Left ventricle myocardium inferior (tissue), 1 donor: ENCODE data around the gene KCNK2. TPM values are rescaled to one million over a fixed set of nuclear protein-coding genes. Genes with fewer than 3 reads are reported as not detected.
"Not testable (repeated sequence)": the region's sequence is repeated elsewhere in the genome, so short reads cannot be mapped to it uniquely, and the experiment has no call there.

Experiments
- DNase-seq: peaks from one replicate; pipeline ENCODE4 v3.0.0-alpha.2; 2020
- H3K27ac ChIP-seq: fragments of 200-600 bp; replicated peaks from 2 replicates; pipeline ENCODE4 v1.8.0; 2021
- H3K27me3 ChIP-seq: fragments of 200-600 bp; 2 replicates; pipeline ENCODE4 v1.8.0; 2021; ENCODE audit warnings: low read depth
- H3K36me3 ChIP-seq: fragments of 200-600 bp; 2 replicates; pipeline ENCODE4 v1.8.0; 2021
- H3K4me1 ChIP-seq: fragments of 200-600 bp; 2 replicates; pipeline ENCODE4 v1.8.0; 2021
- H3K4me3 ChIP-seq: fragments of 200-600 bp; 2 replicates; pipeline ENCODE4 v1.8.0; 2021; ENCODE audit warnings: mild to moderate bottlenecking, moderate library complexity
- H3K9me3 ChIP-seq: fragments of 200-600 bp; replicated peaks from 2 replicates; pipeline ENCODE4 v1.8.0; 2021
- CTCF ChIP-seq: fragments of 200-600 bp; IDR thresholded peaks from 2 replicates; pipeline ENCODE4 v1.8.0; 2021; ENCODE audit warnings: antibody characterized with exemption, mild to moderate bottlenecking, borderline replicate concordance
- intact Hi-C: fragments of 100-400 bp; cut with micrococcal nuclease; formaldehyde crosslinking; loops from one replicate; pipeline ENCODE4 v1.11.0; 2022
- total RNA-seq: library from RNA; stranded (reverse); fragmentation: NEBNext Ultra II Directional; extraction: Animal tissue kit (Norgen Biotek cat#: 25700); gene quantifications from one replicate; pipeline ENCODE4 v1.2.1, GENCODE V29; 2021
- donor health status: DM: no; HTN: yes; CAD: no; lungs with severe emphysema.

Gene KCNK2
- total RNA-seq, 1 donor from 2014 or later, result 0.08 TPM

- no peak for DNase-seq
- H3K27me3 ChIP-seq, result no peaks in the 10 kb centered on the region
- peaks cover 13% of the 10 kb centered on the region for H3K9me3 ChIP-seq
- no peak for TF ChIP-seq CTCF
- intact Hi-C loops, result no loop called here
- no peak overlapping the region for H3K27ac ChIP-seq
- no peaks in the 10 kb centered on the region for H3K36me3 ChIP-seq
- no peak overlapping the region for H3K4me3 ChIP-seq
- no peaks in the 10 kb centered on the region for H3K4me1 ChIP-seq
These were observed 64.5 kb downstream of the KCNK2 start for GRCh38 chr1:215147024-215147423.

GRCh38 chr1:215151841-215152549 is 69.5 kb downstream of the KCNK2 start:
- H3K9me3 ChIP-seq, result no peaks in the 10 kb centered on the region
- H3K27me3 ChIP-seq, result no peaks in the 10 kb centered on the region
- intact Hi-C loops, result no loop called here
- H3K4me3 ChIP-seq, result no peak overlapping the region
- no peak for DNase-seq
- no peak overlapping the region for H3K27ac ChIP-seq
- H3K4me1 ChIP-seq, result no peaks in the 10 kb centered on the region
- no peaks in the 10 kb centered on the region for H3K36me3 ChIP-seq
- TF ChIP-seq CTCF, result no peak

GRCh38 chr1:215156232-215156631 is 73.7 kb downstream of the KCNK2 start:
- TF ChIP-seq CTCF, result no peak
- Histone ChIP-seq H3K4me3 (no peak overlapping the region), H3K36me3 (no peaks in the 10 kb centered on the region), H3K9me3 (no peaks in the 10 kb centered on the region), H3K27me3 (no peaks in the 10 kb centered on the region), H3K27ac (no peak overlapping the region), H3K4me1 (no peaks in the 10 kb centered on the region)
- intact Hi-C loops, result no loop called here
- DNase-seq, result no peak

GRCh38 chr1:215160351-215160750 is 77.8 kb downstream of the KCNK2 start:
- intact Hi-C loops, result no loop called here
- H3K9me3 ChIP-seq, result peaks cover 29% of the 10 kb centered on the region
- H3K27me3 ChIP-seq, result no peaks in the 10 kb centered on the region
- no peaks in the 10 kb centered on the region for H3K36me3 ChIP-seq
- H3K4me1 ChIP-seq, result no peaks in the 10 kb centered on the region
- no peak for DNase-seq
- H3K27ac ChIP-seq, result no peak overlapping the region
- TF ChIP-seq CTCF, result no peak
- no peak overlapping the region for H3K4me3 ChIP-seq

- H3K36me3 ChIP-seq, H3K27ac ChIP-seq, H3K4me3 ChIP-seq, H3K27me3 ChIP-seq, DNase-seq, intact Hi-C loops, H3K4me1 ChIP-seq: not testable (repeated sequence)
- H3K9me3 ChIP-seq, result peaks cover 33% of the 10 kb centered on the region
These were observed 80.6 kb downstream of the KCNK2 start for GRCh38 chr1:215163144-215163543.

- H3K4me3 ChIP-seq, result no peak overlapping the region
- H3K9me3 ChIP-seq, result peaks cover 42% of the 10 kb centered on the region
- intact Hi-C loops, result no loop called here
- H3K36me3 ChIP-seq, result no peaks in the 10 kb centered on the region
- no peaks in the 10 kb centered on the region for H3K27me3 ChIP-seq
- H3K27ac ChIP-seq, result no peak overlapping the region
- H3K4me1 ChIP-seq, result no peaks in the 10 kb centered on the region
- TF ChIP-seq CTCF, result no peak
- DNase-seq, result no peak
These were observed 84.3 kb downstream of the KCNK2 start for GRCh38 chr1:215166886-215167285.
